Esophagus muscularis mucosa (tissue), 4 donors: Measurements from ENCODE around the gene RMDN2. TPM values are rescaled to one million over a fixed set of nuclear protein-coding genes. Genes with fewer than 3 reads are reported as not detected.

ENCODE experiments used
- DNase-seq: peaks from one replicate; pipeline ENCODE4 v3.0.0-alpha.2; 2017; ENCODE audit errors: extremely low spot score
- H3K27ac ChIP-seq, 4 donors: fragments of 200-600 bp; sonication (generic); replicated peaks in 1 of 4; 1 replicate in 3 of 4; 2 replicates in 1 of 4; pipeline ENCODE4 v1.5.1; 2016 to 2019; ENCODE audit warnings: mild to moderate bottlenecking in 1 of 4
- H3K27me3 ChIP-seq, 4 donors: fragments of 200-600 bp; sonication (generic); one replicate each; pipeline versions ENCODE4 v1.5.1 to v1.6.0; 2016 to 2019
- H3K36me3 ChIP-seq, 4 donors: fragments of 200-600 bp; sonication (generic); one replicate each; pipeline ENCODE4 v1.5.1; 2016 to 2019
- H3K4me1 ChIP-seq, 4 donors: fragments of 200-600 bp; sonication (generic); one replicate each; pipeline ENCODE4 v1.5.1; 2016 to 2019
- H3K4me3 ChIP-seq, 4 donors: fragments of 200-600 bp; sonication (generic); 1 replicate in 2 of 4; 2 replicates in 2 of 4; pipeline ENCODE4 v1.5.1; 2016 to 2019; ENCODE audit warnings: mild to moderate bottlenecking in 4 of 4, moderate library complexity in 1 of 4
- H3K9me3 ChIP-seq, 4 donors: fragments of 200-600 bp; sonication (generic); 1 replicate in 3 of 4; 2 replicates in 1 of 4; pipeline ENCODE4 v1.5.1; 2016 to 2019
- EP300 ChIP-seq: sonication (generic); formaldehyde crosslinking; IDR thresholded peaks from one replicate; pipeline ENCODE4 v1.6.1; 2017; ENCODE audit warnings: antibody characterized with exemption
- POLR2A ChIP-seq: fragments of 450-650 bp; IDR thresholded peaks from one replicate; pipeline ENCODE4 v1.6.1; 2017; ENCODE audit warnings: antibody characterized with exemption, moderate library complexity, mild to moderate bottlenecking, low read depth
- POLR2AphosphoS5 ChIP-seq, 2 donors: sonication (generic); formaldehyde crosslinking; IDR thresholded peaks; one replicate each; pipeline ENCODE4 v1.6.1; 2017; ENCODE audit warnings: antibody characterized with exemption in 2 of 2
- WGBS: methylation state at CpG from one replicate; pipeline ENCODE4 v1.1.5; 2018; 5-methylcytosine and 5-hydroxymethylcytosine counted together
- intact Hi-C: fragments of 100-400 bp; cut with DNase I; formaldehyde crosslinking; loops from one replicate; pipeline ENCODE4 v1.15.1; 2023
- total RNA-seq, 4 donors: library from RNA; depleted of rRNA; stranded (reverse); fragments of >200 nt; gene quantifications; one replicate each; pipeline versions ENCODE4 v1.1.0 to v1.2.1, GENCODE V29; 2016
- TF ChIP-seq, protein P1 (sequence below), 3 experiments: fragments of 200-600 bp in 2 of 3; fragments of 450-650 bp in 1 of 3; sonication (generic) in 2 of 3; IDR thresholded peaks; one replicate each; pipeline ENCODE4 v1.5.1; 2017 to 2019; ENCODE audit warnings: antibody characterized with exemption in 3 of 3, mild to moderate bottlenecking in 2 of 3, moderate library complexity in 1 of 3

RMDN2 gene
- total RNA-seq, 4 donors from 2014 or later, result 11.0 to 22.8 (median 13.2) TPM

DNA sequence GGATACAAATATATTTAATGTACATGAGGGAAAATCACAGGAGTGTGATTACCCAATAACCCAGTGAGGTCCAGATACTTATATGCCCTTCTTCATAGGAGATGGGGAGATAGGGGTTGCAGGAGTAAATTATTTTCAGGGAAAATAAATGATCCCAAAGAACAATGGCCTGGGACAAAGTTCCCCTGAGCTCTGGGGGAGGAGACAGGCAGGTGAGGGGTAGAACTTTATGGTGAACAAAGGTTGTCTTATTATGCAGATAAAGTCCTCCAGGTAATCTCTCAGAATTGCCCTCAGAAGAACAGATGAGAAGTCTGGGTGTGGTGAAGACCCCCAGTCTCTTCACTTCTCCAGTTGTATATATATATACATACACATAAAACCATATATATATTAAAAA is 22.1 kb upstream of the RMDN2 start:
- Histone ChIP-seq H3K9me3 (no peaks in the 10 kb centered on the region), H3K36me3 (no peaks in the 10 kb centered on the region), H3K27me3 (no peaks in the 10 kb centered on the region), H3K27ac (no peak overlapping the region), H3K4me3 (no peak overlapping the region), H3K4me1 (no peaks in the 10 kb centered on the region)
- intact Hi-C loops, result no loop called here
- DNase-seq, result no peak
- TF ChIP-seq POLR2A (no peak), EP300 (no peak), POLR2AphosphoS5 (IDR thresholded peaks at IDR 0.05) (no peak)
- TF ChIP-seq, protein P1, sequence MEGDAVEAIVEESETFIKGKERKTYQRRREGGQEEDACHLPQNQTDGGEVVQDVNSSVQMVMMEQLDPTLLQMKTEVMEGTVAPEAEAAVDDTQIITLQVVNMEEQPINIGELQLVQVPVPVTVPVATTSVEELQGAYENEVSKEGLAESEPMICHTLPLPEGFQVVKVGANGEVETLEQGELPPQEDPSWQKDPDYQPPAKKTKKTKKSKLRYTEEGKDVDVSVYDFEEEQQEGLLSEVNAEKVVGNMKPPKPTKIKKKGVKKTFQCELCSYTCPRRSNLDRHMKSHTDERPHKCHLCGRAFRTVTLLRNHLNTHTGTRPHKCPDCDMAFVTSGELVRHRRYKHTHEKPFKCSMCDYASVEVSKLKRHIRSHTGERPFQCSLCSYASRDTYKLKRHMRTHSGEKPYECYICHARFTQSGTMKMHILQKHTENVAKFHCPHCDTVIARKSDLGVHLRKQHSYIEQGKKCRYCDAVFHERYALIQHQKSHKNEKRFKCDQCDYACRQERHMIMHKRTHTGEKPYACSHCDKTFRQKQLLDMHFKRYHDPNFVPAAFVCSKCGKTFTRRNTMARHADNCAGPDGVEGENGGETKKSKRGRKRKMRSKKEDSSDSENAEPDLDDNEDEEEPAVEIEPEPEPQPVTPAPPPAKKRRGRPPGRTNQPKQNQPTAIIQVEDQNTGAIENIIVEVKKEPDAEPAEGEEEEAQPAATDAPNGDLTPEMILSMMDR (IDR thresholded peaks at IDR 0.05), result no peak

DNA sequence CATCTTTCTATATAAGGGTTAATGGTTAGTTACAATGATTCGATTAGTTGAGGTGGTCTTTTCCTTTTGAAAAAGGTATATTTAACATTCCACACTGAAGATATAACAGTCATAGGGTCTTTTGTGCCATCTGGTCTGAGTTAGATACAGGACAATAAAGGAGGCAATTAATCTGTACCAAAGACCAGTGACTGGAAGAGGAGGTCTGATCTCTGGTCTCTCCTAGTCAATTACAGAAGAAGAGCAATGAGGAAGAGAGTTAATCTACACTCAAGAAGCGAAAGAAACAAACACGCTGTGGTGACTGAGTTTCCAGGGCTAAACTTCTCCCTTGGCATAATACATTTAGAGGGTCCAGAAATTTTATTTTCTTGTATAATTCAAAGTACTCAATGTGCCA is 20.7 kb upstream of the RMDN2 start:
- 87% methylated on average over 3 of the region's 3 CpGs for WGBS
- intact Hi-C loops, result no loop called here
- H3K27me3 ChIP-seq, result no peaks in the 10 kb centered on the region
- H3K9me3 ChIP-seq, result no peaks in the 10 kb centered on the region
- no peaks in the 10 kb centered on the region for H3K4me1 ChIP-seq
- no peak for DNase-seq
- no peak overlapping the region for H3K27ac ChIP-seq
- no peak overlapping the region for H3K4me3 ChIP-seq
- TF ChIP-seq, protein P1 (IDR thresholded peaks at IDR 0.05), result no peak
- TF ChIP-seq POLR2A, result no peak
- TF ChIP-seq POLR2AphosphoS5 (IDR thresholded peaks at IDR 0.05), result no peak
- TF ChIP-seq EP300, result no peak
- H3K36me3 ChIP-seq, result no peaks in the 10 kb centered on the region

DNA sequence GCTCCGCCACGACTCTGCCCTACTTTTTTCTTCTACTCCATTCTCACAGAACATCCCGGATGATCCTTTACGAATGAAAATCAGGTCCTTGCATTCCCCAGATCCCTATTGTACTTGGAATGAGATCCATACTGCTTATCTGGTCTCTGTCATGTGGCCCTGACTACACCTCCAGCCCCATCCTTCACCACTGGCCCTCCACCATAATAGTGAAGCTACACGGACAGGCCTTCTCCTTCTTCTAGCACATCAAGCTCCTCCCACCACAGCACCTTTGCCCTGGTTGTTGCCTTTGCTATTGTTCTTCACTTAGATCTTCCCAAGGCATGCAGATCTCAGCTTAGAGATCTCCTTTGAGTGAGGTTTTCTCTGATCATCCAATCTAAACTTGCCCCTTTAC is 20.1 kb upstream of the RMDN2 start:
- no peaks in the 10 kb centered on the region for H3K36me3 ChIP-seq
- intact Hi-C loops, result no loop called here
- no peaks in the 10 kb centered on the region for H3K4me1 ChIP-seq
- no peak overlapping the region for H3K4me3 ChIP-seq
- no peaks in the 10 kb centered on the region for H3K27me3 ChIP-seq
- TF ChIP-seq POLR2AphosphoS5 (IDR thresholded peaks at IDR 0.05) (no peak), EP300 (no peak), POLR2A (no peak)
- TF ChIP-seq, protein P1 (IDR thresholded peaks at IDR 0.05), result no peak
- H3K9me3 ChIP-seq, result no peaks in the 10 kb centered on the region
- no peak for DNase-seq
- WGBS, result 76% methylated on average over 5 of the region's 5 CpGs
- no peak overlapping the region for H3K27ac ChIP-seq

DNA sequence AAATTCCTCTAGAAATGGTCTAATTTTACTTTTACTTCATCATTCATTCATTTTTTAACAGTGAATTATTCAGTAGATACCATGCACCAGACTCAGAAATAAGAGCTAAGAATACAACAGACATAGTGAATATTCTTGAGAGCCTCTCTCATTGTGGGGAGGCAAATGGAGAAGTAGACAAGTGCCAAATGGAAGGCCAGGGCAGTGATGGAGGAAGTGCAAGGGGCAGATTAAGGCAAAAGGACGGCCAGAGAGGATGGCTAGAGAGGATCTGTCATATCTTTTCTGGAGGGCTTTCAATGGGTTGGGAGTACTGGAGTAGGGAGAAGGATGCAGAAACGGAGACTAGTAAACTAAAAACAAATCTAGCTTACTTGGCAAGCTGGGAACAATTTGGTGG is 19.0 kb upstream of the RMDN2 start:
- 74% methylated on average over 2 of the region's 2 CpGs for WGBS
- H3K4me1 ChIP-seq, result no peaks in the 10 kb centered on the region
- H3K27ac ChIP-seq, result no peak overlapping the region
- H3K36me3 ChIP-seq, result no peaks in the 10 kb centered on the region
- H3K9me3 ChIP-seq, result no peaks in the 10 kb centered on the region
- intact Hi-C loops, result no loop called here
- no peak for DNase-seq
- H3K4me3 ChIP-seq, result no peak overlapping the region
- TF ChIP-seq EP300, result no peak
- TF ChIP-seq POLR2A, result no peak
- TF ChIP-seq, protein P1 (IDR thresholded peaks at IDR 0.05), result no peak
- no peak for TF ChIP-seq POLR2AphosphoS5 (IDR thresholded peaks at IDR 0.05)
- H3K27me3 ChIP-seq, result no peaks in the 10 kb centered on the region

DNA sequence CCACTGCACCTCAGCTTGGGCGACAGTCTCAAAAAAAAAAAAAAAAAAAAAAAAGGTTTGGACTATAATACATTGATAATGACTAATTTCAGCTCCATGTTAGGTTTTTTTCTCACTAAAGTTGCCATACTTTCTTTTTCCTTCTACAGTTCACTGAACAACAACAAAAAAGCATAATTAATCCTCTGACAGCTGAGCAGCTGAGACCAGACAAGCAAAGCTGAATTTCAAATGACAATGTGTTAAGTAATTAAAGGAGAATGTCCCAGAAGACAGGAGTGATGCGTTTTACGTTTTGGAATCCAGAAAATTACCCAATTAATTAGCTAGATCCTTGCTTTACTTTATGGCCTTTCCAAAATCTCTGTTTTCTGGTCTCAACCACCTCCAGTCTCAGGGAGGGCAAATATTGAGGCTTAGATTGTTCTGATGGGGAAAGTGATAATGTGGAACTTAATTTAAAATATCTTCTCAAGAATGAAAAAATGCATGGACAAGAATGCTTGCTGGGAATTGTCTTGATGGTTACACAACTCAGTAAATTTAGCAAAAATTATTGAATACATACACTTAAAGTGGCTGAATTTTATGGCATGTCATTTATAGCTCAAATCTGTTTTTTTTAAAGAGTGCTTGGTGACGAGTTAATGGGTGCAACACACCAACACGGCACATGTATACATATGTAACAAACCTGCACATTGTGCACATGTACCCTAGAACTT is 17.4 kb upstream of the RMDN2 start:
- Histone ChIP-seq H3K27ac (no peak overlapping the region), H3K9me3 (no peaks in the 10 kb centered on the region), H3K4me1 (peaks cover 0 to 12% (median 9%) of the 10 kb centered on the region in 4 donors), H3K27me3 (no peaks in the 10 kb centered on the region), H3K4me3 (no peak overlapping the region), H3K36me3 (no peaks in the 10 kb centered on the region)
- WGBS, result 78% methylated on average over 5 of the region's 5 CpGs
- no peak for DNase-seq
- TF ChIP-seq POLR2AphosphoS5 (IDR thresholded peaks at IDR 0.05), result no peak
- no peak for TF ChIP-seq EP300
- TF ChIP-seq, protein P1 (IDR thresholded peaks at IDR 0.05), result no peak
- TF ChIP-seq POLR2A, result no peak
- intact Hi-C loops, result no loop called here
